RPMI8226 (cell line): ENCODE measurements around the gene ATP8A2.
A peak's percentile ranks its signal among the peaks of the same experiment; 100 is the strongest.

Experiments
- DNase-seq: peaks from one replicate; pipeline ENCODE4 v3.0.0-alpha.2; 2015

ATP8A2 gene

GRCh38 chr13:25901460-25902376 lies 529.9 kb downstream of the ATP8A2 start:
- DNase-seq = no peak

- no peak for DNase-seq
Measured at GRCh38 chr13:25902455-25902854, 530.7 kb downstream of the ATP8A2 start.

- DNase-seq = peak; percentile 4
Measured at GRCh38 chr13:25902891-25903341, 531.1 kb downstream of the ATP8A2 start.

- DNase-seq = no peak
Measured at GRCh38 chr13:25904830-25905229, 533.1 kb downstream of the ATP8A2 start.

DNA sequence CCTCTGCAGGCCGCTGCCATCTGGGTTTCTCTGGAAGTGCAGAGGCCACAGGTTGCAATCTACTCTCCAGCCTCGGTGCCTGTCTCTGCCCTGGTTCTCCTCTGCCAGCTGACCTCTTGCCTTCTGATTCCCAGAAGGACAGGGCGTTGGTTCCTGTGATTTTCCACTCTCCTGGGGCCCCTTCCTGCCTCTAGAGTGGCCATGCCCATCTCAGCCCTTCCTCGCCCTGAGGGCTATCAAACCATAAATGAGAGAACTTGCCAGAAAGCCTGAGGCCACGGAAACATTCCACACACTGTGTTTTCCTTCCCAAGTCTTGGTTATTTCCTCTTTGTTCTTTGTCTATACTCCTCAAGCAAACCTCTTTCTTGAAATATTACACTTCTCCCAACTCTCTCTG lies 533.8 kb downstream of the ATP8A2 start:
- no peak for DNase-seq

- no peak for DNase-seq
Measured at GRCh38 chr13:25906191-25906661, 534.5 kb downstream of the ATP8A2 start.

DNA sequence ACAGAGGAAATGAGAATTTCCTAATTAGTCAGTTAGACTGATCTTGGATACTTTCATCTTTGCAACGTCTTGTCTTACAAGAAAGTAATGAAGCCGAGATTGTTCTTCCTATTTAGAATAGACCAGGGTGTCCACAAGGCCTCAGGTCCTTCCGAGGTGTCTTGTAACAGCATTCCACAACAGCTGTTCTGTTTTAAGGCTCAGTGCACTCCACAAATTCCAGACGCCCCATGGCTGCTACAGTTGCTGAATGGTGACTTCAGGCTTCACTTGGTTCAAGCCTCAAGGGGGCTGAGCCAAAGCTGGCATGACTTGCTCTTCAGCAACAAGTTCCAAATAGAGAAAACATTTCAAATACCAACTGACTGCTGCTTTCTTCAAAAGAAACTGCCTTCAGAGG lies 536.6 kb downstream of the ATP8A2 start:
- DNase-seq = no peak

DNA sequence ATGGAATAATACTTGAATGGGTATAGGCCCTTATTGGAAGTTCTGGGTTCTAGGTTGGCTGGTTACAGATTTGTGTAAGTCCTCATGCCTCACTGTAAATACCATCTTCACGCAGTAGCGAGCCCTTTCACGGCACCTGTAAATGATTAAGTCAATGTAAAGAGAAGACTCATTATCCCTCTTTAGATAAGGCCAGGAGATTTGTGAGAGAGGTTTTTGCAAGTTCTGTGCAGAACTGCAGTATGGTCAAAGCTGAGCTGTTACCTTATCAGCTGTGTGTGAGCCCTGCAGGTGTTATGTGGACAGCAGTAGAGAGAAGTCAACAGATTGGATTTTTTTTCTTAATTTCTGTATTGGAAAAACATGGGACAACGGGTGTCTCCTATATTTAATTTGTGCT lies 538.5 kb downstream of the ATP8A2 start:
- no peak for DNase-seq

- DNase-seq = no peak
Measured at GRCh38 chr13:25910991-25911419, 539.2 kb downstream of the ATP8A2 start.

DNA sequence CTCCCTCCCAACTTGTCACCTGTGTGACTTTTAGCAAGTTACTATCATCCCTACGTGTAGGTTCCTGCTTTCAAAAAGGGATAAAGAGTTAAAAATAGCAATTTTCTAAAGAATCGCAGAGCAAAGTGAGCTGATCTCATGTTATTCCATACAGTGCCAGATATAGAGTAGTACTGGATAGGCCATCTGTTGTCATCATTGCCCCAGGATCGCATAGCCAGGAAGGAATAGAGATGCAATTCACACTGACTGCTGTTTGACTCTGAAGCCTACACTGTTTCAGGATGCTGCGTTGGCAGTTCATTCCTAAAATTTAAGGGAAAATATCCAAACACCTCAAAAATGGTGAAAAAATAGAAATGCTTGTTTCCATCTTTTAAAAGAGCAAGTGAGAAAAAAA lies 541.2 kb downstream of the ATP8A2 start:
- no peak for DNase-seq

- no peak for DNase-seq
Measured at GRCh38 chr13:25915840-25916518, 544.2 kb downstream of the ATP8A2 start.

GRCh38 chr13:25920277-25920676 lies 548.5 kb downstream of the ATP8A2 start:
- no peak for DNase-seq

DNA sequence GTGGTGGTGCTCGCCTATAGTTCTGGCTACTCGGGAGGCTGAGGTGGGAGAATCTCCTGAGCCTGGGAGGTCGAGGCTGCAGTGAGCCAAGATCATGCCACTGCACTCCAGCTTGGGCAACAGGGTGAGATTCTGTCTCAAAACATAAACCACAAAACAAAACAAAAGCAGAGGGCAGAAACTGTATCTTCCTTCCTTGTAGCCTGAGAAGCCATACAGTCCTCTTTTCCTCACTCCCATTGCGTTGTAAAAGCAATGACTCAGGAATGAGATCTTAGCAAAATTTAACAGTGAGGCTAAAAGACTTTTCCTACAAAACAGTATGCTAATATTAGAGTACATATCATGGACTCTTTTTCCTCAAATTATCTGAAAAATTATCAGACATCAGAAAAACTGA lies 549.2 kb downstream of the ATP8A2 start:
- no peak for DNase-seq

DNA sequence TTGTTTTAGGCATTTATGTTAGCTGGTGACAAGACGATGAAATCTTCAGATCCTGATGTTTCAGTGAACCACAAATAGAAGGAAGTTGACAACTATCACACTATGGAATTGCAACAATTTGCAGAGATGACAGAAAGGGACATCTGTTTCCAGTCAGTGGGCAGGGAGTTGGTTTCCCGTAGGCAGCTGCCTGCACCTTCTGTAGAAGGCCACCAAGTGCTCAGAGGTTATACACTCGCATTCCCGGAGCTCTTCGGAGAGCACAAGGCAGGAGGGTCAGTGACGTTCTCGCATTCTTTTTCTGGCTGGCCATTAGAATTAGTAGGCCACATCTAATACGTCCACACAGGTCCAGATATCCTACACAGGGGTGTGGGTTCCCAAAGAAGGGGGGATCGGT lies 550.6 kb downstream of the ATP8A2 start:
- DNase-seq = no peak

DNA sequence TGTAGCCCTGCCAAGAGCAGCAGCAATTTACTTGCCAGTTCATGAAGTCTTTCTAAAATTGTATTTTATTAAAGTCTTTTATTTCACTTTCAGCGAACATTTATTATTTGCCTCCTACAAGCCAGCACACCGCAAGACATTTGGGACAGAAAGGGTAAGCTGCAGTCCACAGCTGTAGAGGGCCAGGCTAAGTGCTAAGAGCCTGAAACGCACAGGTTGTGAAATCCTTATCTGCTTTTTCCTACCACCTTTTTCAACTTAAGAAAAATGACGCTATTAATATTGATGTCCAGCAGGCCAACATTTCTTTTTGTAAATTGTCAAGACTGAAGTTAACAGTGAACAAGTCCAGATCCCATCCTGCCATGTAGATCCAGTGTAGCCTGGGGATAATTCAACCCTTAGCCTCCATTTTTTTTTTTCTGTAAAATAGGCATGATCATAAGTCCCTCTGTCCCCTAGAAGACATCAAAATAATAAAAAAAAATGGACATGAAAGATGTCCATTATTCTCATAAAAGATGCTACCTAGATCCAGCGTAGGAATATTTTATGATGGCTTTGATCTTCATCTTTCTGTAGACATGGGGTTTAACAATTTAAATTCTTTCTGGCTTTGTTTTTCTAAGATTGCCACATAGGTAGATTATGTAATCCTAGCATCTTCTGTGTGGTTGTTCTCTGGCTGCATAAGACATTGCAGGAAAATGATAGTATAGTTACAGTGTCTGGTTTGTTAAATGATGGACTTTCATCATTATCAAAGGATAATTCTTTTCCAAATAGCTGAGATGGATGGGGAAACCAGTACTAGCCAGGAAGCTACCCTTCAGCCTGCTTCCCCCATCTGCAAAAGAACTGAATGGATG lies 551.7 kb downstream of the ATP8A2 start:
- no peak for DNase-seq

DNA sequence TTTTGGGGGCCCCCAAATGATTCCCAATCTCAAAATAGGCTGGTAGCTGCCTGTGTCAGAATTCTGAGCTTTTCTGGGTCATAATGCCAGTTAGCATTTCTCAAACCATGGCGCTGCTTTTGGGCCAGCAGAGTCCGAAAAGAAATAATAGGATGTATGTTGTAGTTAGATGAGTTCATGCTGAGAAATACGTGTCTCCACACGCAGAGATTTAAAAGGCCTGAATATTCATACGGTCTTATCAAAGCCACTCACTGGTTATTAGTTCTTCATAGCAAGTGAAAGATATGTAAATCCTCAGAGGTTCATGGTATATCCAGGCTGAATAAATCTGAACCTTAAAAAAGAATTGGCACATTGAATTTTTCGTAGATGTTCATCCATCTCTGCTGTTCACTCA lies 555.6 kb downstream of the ATP8A2 start:
- no peak for DNase-seq

- no peak for DNase-seq
Measured at GRCh38 chr13:25927932-25928331, 556.2 kb downstream of the ATP8A2 start.

- DNase-seq = no peak
Measured at GRCh38 chr13:25928941-25929505, 557.2 kb downstream of the ATP8A2 start.

DNA sequence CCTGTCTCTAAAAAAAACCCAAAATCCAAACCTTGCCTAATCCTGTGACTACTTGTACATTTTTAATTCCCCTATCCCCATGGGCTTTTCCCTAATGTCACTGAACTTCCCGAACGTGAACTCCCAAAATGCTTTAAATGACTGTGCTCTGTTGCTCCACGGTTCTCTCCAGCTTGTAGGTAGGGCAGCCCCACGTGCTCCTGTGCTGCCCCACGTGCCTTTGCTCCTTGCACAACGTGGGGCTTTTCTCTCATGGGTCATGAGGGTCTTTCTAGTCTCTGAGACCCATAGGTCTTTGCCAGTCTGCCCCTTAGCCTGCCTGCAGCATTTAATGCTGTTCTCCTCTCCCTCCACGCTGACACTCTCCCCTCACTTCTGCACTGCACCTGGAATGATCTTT lies 558.0 kb downstream of the ATP8A2 start:
- no peak for DNase-seq

DNA sequence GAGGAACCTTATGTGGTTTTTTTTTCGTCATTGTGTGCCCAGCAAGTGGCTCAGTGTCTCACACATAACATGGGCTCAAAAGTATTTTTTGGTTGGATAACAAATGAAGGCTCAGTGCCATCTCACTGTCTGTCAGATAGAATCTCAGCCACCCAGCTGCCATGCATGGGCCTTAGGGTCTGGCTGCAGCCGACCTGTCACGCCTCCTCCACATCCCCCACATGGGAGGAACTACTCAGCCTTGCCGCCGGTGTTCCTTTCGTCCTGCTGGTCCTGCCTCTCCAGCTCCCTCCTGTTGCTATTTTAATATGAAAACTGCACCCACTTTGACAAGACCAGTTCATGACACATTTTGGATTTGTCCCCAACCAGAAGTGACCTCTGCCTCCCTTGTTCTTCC lies 558.9 kb downstream of the ATP8A2 start:
- DNase-seq = no peak

- no peak for DNase-seq
Measured at GRCh38 chr13:25932365-25932764, 560.6 kb downstream of the ATP8A2 start.

DNA sequence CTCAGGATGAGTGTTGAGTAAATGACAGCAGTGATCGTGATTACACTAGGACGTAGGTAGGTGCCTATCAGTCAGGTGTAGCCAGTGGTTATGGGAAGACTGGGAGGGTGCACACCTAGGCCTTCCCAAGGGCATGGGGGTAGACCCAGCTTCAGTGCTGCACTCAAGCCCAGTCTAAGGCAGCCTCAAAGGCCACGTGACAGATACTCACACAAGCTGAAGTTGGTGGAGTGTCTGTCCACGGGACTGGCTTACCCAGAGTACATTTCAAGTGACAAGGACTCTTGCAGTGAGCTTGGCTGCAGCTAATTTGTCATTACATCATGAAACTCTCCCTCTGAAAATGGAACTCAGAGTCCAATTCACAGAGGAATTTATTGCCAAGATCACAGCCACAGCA lies 561.7 kb downstream of the ATP8A2 start:
- no peak for DNase-seq

GRCh38 chr13:25934127-25934526 lies 562.4 kb downstream of the ATP8A2 start:
- no peak for DNase-seq
